Thyroid gland (tissue), 4 donors: ENCODE data around the gene PITPNC1.

ENCODE experiments used
- POLR2A ChIP-seq, 2 donors: fragments of 450-650 bp; IDR thresholded peaks; one replicate each; pipeline ENCODE4 v1.6.1; 2017; ENCODE audit warnings: antibody characterized with exemption in 2 of 2, mild to moderate bottlenecking in 2 of 2, moderate library complexity in 1 of 2
- TF ChIP-seq, protein P1 (sequence below), 6 experiments: fragments of 200-600 bp in 3 of 6; fragments of 450-650 bp in 3 of 6; sonication (generic) in 3 of 6; IDR thresholded peaks; one replicate each; pipeline ENCODE4 v1.5.1; 2016 to 2019; ENCODE audit warnings: antibody characterized with exemption in 6 of 6, mild to moderate bottlenecking in 2 of 6, inconsistent platforms in 1 of 6, moderate library complexity in 1 of 6

DNA sequence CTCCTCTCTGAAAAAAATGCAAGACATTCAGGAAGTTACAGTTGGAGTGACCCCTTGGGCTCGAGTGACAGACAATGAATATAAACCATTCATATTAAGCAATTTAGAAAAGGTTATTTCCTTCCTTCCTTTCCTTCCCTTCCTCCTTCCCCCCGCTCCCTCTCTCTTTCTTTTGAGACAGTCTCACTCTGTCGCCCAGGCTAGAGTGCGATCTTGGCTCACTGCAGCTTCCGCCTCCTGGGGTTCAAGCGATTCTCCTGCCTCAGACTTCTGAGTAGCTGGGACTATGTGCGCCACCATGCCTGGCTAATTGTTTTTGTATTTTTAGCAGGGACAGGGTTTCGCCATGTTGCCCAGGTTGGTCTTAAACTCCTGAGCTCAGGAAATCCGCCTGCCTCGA, 23.9 kb upstream of the PITPNC1 start:
- no peak for TF ChIP-seq POLR2A (IDR thresholded peaks at IDR 0.05)
- TF ChIP-seq, protein P1, sequence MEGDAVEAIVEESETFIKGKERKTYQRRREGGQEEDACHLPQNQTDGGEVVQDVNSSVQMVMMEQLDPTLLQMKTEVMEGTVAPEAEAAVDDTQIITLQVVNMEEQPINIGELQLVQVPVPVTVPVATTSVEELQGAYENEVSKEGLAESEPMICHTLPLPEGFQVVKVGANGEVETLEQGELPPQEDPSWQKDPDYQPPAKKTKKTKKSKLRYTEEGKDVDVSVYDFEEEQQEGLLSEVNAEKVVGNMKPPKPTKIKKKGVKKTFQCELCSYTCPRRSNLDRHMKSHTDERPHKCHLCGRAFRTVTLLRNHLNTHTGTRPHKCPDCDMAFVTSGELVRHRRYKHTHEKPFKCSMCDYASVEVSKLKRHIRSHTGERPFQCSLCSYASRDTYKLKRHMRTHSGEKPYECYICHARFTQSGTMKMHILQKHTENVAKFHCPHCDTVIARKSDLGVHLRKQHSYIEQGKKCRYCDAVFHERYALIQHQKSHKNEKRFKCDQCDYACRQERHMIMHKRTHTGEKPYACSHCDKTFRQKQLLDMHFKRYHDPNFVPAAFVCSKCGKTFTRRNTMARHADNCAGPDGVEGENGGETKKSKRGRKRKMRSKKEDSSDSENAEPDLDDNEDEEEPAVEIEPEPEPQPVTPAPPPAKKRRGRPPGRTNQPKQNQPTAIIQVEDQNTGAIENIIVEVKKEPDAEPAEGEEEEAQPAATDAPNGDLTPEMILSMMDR (IDR thresholded peaks at IDR 0.05): no peak
